ENCODE measurements around the gene LYPLAL1.
"Not testable (repeated sequence)": the region's sequence is repeated elsewhere in the genome, so short reads cannot be mapped to it uniquely, and the experiment has no call there.

LYPLAL1 gene

DNA sequence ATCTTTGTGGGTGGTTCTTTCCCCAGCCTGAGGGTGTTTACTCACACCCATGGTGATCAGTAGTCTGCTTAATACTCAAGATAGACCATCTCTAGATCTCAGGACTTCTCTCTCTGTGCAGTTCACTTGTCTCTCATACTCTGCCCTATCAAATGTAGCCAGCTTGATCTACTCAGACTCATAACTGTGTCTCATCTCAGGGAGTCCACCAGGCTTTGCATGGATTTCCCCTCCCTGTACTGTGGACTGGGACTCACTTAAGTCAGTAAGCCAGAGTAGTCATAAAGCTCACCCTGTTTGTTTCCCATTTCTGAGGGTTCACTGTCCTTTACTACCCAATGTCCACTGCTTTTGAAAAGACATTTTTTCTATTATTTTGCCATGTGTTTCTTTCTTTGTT, 41.8 kb downstream of the LYPLAL1 start:
- no peak for DNase-seq (ENCODE audit: low read depth)

DNA sequence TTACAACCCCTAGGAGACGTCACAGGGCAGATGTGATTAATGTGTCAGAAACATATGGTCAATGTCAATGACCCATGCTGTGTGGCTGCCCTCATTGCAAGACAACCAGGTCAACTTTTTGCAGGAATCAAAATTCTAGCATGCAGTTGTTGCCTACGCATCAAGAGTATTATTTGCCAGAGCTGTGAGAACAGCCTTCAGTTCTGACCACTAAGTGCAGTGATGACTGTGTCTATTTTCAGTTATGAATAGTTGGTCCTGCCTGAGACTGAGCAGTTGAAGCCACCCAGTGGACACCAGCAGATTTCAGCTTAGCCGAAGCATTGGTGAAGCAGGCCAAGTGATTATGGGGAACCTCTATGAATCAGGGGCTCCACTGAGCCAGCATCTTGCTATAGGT, 47.3 kb downstream of the LYPLAL1 start:
- DNase-seq (ENCODE audit: low read depth) = no peak

DNA sequence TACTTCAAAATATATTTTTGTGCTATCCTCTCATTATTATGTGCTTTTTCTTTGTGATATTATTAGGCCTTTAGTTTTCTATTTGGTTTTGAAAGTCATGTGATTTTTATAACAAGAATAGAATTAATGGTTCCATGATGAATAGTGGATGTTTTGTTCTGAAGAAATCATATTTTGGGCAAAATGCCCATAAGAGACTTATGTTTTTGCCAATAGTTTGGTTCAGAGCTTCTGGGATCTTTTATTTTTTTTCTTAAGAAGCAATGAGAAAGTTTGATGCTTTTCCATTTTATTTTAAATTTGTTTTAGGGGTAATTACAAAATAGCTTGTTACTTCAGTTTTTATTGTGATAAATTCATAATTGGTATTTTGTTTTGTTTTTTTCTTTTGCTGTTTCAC, 49.8 kb downstream of the LYPLAL1 start:
- no peak for DNase-seq (ENCODE audit: low read depth)

DNA sequence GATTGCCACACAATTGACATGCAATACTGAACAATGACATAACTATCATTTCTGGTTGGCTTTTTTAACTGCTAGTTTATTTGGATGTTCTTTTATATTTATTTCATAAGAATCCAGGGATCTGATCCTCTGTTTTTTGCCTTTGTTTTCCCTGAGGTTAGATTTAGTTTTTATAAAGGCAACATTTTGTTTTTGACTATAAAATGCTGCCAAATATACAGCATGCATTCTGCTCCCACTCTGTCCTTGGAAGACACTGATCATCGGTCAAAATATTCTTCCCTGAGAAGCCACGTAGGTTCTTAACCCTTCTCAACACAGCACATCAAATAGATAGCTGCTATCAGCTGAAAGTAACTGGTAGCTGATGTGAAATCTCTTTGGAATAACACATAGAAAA, 52.5 kb downstream of the LYPLAL1 start:
- DNase-seq (ENCODE audit: low read depth) = no peak

DNA sequence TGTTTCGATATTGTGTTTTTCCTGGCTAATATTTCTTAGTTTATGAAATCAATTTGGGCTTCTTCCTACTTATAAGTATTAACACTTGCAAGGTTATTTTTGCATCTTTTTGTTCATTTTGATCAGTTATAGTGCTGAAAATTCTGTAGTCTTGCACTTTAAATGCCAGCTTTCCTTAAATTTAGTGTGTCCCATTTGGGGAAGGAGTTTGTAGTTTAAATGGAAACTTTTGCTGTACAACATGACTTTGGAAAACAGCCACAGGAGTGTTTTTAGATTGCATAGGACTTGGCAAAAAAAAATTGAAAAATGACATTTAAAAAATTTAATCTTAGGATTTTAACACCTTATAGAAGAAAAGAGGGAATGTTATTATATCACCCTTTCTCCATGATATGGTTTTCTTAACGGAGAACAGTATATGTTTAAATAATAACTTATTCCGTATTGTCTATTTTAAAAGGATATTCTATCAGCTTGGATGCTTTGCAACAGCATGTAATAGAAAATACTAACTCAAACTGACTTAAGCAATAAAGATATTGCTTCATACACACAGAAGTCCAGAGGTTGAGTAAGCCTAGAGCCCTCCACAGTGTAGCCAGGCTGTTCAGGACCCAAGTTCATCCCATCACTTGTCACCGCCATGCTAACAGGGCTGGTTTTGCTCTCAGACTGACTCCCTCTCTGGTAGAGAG, 53.8 kb downstream of the LYPLAL1 start:
- no peak for DNase-seq (ENCODE audit: low read depth)

DNA sequence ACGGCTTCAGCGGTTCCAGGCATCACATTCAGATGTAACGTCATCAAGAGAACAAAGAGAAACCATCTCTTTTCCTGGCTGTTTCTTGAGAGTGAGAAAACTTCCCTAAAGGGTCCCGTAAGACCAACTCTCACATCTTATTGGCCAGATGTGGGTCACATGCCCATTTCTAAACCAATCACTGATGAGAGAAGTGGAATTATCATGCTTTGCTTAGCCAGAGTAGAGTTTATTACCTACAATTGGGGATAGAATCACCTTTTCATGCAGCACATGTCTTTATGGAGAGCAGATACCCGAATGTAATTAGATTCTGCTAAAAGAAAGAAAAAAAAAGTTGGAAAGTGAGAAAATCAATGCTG, 54.4 kb downstream of the LYPLAL1 start:
- DNase-seq (ENCODE audit: low read depth) = no peak

DNA sequence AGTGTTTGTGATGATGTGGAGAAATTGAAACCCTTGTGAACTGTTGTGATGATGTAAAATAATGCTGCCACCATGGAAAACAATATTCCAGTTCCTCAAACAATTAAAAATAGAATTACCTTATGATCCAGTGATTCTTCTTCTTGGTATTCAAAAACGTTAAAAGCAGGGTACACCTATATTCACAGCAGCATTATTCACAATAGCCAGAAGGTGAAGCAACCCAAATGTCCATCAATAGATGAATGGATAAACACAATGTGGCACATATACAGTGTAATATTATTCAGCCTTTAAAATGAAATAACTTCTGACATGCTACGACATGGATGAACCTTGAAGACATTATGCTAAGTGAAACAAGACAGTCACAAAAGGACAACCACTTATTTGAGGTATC, 59.2 kb downstream of the LYPLAL1 start:
- DNase-seq (ENCODE audit: low read depth) = no peak

DNA sequence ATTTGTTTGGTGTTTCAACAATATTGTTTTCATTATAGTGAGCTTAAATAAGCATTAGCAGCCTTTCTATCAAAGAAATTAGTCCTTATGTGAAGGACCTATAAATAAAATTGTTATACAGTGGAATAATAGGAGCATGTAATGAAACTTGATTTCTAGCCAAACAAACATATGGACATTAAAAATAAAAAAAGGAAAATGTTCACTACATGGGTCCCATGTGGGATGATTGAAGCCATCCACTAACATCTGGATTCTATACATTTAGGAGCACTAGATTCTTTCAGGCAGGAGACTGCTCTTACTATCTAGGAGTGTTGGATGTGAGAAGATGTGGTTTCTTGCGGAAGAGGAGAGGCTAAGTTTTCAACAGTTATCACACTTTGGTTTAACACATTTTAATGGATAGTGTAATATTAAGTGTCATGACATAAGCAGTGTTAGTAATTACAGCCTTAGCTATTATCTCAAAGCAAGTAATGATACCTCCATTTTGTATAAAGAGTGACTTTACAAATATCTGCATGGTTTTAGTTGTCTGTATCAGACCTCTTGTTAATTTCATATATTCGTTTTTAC, 62.3 kb downstream of the LYPLAL1 start:
- DNase-seq (ENCODE audit: low read depth) = no peak

DNA sequence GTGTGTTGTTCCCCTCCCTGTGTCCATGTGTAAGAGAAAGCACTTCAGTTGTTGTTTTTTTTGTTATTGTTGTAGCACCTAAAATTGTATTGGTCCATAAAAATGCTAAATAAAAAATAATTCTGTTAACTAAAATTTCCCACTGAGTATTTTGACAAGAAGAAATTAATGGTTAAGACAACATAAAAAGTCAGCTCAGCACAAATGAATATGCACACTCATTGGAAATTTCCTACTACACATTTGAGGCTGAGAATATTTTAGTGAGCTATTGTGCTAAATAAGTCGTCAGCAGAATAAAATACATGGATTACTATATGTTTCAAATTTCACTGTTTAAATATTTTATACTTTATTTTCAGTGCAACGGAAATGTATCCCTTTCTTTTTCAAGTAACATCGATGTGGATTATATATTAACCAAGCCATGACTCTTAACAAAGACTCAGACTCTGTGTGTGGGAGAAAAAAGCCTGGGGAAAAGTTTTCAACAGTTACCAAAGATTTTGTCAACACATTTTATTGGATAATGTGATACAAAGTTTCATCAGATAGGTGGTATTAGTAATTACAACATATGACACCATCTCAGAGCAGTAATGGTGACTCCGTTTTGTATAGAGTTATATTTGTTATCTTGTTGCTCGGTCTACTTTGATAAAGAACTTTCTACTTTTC, 63.4 kb downstream of the LYPLAL1 start:
- DNase-seq (ENCODE audit: low read depth) = no peak

DNA sequence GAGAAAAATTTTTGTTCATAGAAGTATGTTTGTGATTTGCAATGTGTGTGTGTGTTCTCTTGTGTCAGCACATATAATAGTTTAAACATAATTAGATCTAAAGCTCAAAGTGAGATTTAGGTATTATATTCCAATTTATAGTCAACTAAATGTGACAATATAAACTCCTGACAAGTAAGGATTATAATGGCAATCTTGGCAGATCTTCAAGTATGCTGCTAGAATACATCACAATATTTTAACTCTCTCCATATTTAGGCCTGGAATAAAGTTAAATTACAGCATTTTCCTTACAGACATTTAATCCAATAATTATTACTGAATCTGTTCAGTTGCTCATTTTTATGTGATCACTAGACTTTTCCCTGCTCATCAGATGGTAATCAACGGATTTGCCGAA, 65.8 kb downstream of the LYPLAL1 start:
- no peak for DNase-seq (ENCODE audit: low read depth)

DNA sequence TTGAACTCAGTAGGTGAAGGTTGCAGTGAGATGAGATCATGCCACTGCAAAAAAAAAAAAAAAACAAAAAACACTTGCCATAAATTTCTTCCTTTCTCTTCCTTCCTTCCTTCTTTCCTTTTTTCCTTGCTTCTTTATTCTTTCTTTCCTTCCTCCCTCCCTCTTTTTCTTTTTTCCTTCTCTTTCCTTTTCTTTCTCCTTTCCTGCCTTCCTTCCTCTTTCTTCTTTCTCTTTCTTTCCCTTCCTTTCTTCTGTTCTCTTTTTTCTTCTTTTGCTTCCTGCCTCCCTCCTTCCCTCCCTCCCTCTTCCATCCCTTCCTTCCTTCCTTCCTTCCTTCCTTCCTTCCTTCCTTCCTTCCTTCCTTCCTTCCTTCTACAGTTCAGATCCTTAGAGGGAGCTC, 71.2 kb downstream of the LYPLAL1 start:
- no peak for DNase-seq (ENCODE audit: low read depth)

DNA sequence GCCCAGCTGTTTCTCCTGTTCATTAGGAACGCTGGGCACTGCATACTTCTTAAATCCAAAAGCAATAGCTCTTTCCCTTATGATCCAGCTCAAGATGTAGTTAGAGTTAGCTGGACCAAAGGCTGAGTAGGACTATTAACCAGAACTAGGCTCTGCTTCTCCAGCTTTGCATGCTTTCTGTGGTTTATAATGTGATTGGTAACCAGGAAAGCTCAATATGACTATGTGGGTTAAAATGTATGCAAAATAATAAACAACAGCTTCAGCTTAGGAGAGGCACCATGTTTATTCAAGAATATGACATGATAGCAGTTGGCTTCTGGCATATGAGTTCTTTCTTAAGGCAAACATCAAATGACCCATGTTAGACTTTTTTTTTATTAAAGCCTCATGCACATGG, 73.8 kb downstream of the LYPLAL1 start:
- DNase-seq (ENCODE audit: low read depth) = no peak

DNA sequence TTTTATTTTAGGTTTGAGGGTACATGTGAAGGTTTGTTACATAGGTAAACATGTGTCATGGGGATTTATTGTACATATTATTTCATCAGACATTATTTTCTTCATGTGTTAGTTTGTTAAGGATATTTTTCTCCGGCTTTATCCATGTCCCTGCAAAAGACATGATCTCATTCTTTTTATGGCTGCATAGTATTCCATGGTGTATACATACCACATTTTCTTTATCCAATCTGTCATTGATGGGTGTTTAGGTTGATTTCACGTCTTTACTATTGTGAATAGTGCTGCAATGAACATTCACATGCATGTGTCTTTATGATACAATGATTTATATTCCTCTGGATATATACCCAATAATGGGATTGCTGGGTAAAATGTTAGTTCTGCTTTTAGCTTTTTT, 76.8 kb downstream of the LYPLAL1 start:
- not testable (repeated sequence) for DNase-seq (ENCODE audit: low read depth)

DNA sequence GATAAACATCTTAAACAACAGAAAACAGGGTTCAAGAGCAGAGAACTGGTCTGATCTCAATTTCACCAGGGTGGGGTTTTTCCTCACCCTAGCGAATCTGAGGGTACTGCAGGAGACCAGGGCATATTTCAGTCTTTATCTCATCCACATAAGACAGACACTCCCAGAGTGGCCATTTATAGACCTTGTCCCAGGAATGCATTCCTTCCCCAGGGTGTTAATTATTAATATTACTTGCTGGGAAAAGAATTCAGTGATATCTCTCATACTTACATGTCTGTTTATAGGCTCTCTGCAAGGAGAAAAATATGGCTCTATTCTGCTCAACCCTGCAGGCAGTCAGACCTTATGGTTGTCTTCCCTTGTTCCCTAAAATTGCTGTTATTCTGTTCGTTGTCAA, 84.1 kb downstream of the LYPLAL1 start:
- no peak for DNase-seq (ENCODE audit: low read depth)

DNA sequence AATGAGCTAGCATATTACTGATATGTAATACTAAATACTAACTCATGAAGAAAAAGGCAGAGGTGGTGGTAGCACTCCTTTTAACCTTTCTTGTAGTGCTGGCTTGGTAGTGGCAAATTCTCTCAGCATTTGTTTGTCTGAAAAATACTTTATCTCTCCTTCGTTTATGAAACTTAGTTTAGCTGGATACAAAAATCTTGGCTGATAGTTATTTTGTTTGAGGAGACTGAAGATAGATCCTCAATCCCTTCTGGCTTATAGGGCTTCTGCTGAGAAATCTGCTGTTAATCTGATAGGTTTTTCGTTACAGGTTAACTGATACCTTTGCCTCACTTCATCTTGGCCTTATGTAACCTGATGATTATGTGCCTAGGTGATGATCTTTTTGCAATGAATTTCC, 87.8 kb downstream of the LYPLAL1 start:
- DNase-seq (ENCODE audit: low read depth) = no peak
